Suprapubic skin (tissue), 3 donors: ENCODE data around the gene SCRN2.

Experiments
- CTCF ChIP-seq, 2 donors: fragments of 200-600 bp in 1 of 2; fragments of 450-650 bp in 1 of 2; sonication (generic) in 1 of 2; IDR thresholded peaks; one replicate each; pipeline ENCODE4 v1.5.1; 2016 to 2019; ENCODE audit warnings: antibody characterized with exemption in 2 of 2, mild to moderate bottlenecking in 1 of 2, moderate library complexity in 1 of 2
- POLR2AphosphoS5 ChIP-seq, 3 donors: sonication (generic); formaldehyde crosslinking; IDR thresholded peaks; one replicate each; pipeline ENCODE4 v1.6.1; 2017; ENCODE audit warnings: antibody characterized with exemption in 3 of 3

GRCh38 chr17:47821031-47821423 is 20.0 kb downstream of the SCRN2 start:
- TF ChIP-seq CTCF (IDR thresholded peaks at IDR 0.05), result no peak
- TF ChIP-seq POLR2AphosphoS5 (IDR thresholded peaks at IDR 0.05), result no peak
